GM18873 (cell line): Measurements from ENCODE around the gene FRMD4A.

Experiments used
- ATAC-seq: cut with Tn5 transposase; IDR thresholded peaks from one replicate; pipeline ENCODE4 v1.9.1; 2021; ENCODE audit warnings: mild to moderate bottlenecking, moderate library complexity, moderate number of reproducible peaks; ENCODE audit not compliant: unreplicated experiment, low FRiP score

FRMD4A gene

DNA sequence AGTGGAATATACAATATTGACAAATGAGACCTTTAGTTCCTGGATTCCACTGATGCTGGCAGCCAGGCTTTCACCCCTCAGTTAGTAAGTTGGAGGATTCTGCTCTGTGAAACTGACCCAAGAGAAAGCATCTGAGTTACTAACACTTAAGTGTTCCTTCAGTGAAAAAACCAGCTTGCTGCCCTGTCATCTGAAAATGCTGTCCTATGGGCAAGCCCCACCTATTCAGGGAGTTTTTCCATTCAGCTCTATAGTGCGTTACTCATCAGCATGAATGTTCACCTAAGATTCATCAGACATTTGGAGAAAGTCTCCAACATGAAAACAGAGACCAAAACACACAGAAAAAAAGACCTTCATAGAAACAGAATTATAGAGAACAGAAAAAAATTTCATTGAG is 706.1 kb downstream of the FRMD4A start:
- no peak for ATAC-seq

- ATAC-seq, result no peak
Measured at GRCh38 chr10:13621931-13622330, 708.8 kb downstream of the FRMD4A start.

- no peak for ATAC-seq
Measured at GRCh38 chr10:13617116-13617515, 713.6 kb downstream of the FRMD4A start.

DNA sequence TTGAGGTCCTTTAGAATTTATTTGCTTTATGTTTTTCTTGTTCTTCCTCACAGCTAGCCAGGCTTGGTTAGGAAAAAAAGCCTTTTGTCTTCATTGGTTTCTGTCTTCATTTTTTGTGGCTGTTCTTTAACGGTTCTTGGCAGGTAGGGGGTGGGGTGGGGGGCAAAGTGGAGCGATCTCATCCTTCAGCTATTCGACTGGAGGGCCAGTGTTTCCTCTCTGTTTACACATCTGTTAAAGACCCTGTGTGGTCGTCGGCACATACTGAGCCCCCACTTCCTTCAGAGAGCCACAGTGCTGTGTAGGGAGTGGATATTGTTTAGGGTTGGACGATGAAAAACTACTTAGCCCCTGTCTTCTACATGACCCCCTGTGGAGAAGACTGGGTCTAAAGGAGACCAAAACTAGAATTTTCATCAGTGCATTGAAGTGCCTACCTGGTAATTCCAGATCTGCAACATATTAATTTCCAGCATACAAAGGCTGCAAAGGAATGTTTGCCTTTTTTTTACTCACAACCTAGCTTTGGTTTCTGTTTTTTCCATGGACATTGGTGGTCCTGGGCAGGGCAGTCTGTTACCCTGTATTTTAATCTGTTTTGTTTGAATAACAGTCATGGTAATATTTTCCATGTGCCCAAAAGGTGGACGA is 714.9 kb downstream of the FRMD4A start:
- ATAC-seq, result no peak

GRCh38 chr10:13614530-13615332 is 716.0 kb downstream of the FRMD4A start:
- ATAC-seq, result no peak

DNA sequence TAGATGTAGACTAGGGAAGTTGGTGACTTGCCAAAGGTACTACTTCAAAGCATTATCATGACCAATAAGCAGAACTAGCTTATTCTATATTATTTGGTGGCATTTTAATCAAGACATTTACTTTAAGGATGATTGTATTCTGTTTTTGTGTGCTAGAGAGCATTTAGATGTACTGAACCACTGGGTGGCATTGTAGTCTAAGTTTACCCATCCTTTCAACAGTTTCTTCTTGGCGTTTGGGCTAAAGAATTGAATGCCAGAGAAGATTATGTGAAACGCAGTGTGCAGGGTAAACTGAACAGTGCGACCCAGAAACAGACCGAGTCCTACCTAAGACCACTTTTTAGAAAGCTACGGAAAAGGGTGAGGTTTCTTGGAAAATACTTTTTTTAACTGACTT is 717.2 kb downstream of the FRMD4A start:
- no peak for ATAC-seq

DNA sequence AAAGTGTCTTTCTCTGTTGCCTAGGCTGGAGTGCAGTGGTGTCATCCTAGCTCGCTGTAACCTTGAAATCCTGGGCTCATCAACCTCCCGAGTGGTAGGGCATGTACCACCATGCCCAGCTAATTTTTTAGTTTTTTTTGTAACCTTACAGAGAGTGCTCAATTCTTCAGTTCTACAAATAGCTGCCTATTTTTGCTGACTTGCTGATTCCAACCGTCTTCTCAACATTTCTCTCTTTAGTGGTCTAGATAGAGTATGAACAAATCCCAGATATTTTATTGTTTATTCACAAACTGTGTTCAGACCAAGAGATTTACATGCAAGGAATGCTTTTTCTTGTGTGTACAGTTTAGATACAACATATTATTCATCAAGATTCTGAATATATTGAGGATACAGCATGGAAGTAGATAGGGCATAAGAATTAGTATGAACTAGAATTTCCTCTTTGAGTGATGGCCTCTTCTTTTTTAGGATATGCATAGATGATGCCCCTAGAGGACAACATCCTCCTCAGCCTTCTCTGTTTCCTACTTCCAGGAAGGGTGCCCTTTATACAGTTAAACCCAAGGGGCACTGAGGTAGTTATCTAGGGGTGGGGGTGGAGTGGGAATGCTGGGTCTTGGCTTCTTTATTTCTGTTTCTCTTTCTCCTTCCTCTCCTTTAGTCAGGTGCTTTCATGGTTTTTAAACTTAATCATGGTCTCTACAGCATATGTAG is 717.9 kb downstream of the FRMD4A start:
- no peak for ATAC-seq

GRCh38 chr10:13608246-13608853 is 722.4 kb downstream of the FRMD4A start:
- ATAC-seq, result no peak

DNA sequence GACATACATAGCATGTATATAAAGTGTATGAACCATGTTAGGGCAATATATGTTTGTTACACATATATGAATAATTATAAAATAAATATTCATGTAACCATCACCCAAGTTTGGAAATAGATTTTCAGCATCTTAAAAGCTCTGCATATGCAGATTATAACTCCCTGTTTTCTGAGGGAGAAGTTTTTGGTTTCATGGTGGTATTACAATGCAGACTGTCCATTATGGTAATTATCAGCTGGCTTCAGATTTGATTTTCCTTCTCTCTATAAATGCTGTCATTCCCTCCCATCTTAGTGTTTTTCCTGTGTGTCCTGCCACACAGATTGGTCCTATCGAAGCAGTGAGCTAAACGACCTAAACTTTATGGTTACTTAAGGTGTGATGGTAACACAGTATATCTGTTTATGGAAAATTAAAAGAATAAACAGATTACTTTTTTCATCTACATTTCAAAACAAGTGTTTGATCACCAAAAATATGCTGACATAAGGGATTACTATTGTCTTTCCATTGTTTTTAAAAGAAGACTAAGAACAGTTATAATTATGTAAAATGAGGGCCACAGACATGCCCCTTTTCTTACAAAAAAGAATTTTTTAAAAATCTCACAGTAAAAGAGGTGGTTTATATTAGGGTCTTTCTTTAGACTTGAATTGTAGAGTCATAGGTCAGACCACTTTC is 726.2 kb downstream of the FRMD4A start:
- ATAC-seq, result no peak

DNA sequence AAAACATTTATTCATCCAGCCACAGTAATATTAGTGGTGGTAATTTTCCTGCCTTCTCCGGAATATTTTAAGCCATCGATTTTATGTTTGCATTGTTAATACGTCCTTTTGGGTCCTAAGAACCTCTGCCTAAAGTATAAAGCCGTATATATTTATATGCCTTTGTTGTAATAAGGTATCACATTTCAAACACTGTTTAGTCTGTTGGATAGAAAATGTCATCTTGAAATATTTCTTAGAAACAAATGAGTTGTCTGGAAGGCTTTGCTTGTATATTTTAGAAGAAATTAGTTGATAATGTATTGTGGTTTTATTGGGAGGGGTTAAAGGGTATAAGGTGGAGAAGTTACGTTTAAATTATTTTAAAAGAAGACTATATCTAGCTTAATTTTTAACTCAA is 732.8 kb downstream of the FRMD4A start:
- no peak for ATAC-seq

GRCh38 chr10:13594641-13595040 is 736.1 kb downstream of the FRMD4A start:
- ATAC-seq, result no peak
